Mesothelial cell of epicardium (in vitro differentiated cells): ENCODE data around the gene DDAH1. TPM values are rescaled to one million over a fixed set of nuclear protein-coding genes. Genes with fewer than 3 reads are reported as not detected.

Experiments
- DNase-seq, 2 experiments: peaks; one replicate each; pipeline ENCODE4 v3.0.0; 2021; ENCODE audit warnings: low spot score in 2 of 2; ENCODE audit not compliant: unreplicated experiment in 2 of 2
- H3K27ac Mint-ChIP-seq: 2 replicates; pipeline ENCODE4 v1.8.0; 2021; ENCODE audit warnings: mixed read lengths
- H3K27me3 Mint-ChIP-seq: 2 replicates; pipeline ENCODE4 v1.8.0; 2021; ENCODE audit warnings: low read depth, mixed read lengths
- H3K36me3 Mint-ChIP-seq: 2 replicates; pipeline ENCODE4 v1.8.0; 2021; ENCODE audit warnings: mixed read lengths
- H3K4me1 Mint-ChIP-seq: 2 replicates; pipeline ENCODE4 v1.8.0; 2021; ENCODE audit warnings: mixed read lengths
- H3K4me3 Mint-ChIP-seq: 2 replicates; pipeline ENCODE4 v1.8.0; 2021; ENCODE audit warnings: mild to moderate bottlenecking, moderate library complexity, mixed read lengths
- H3K9me3 Mint-ChIP-seq: 2 replicates; pipeline ENCODE4 v1.8.0; 2021; ENCODE audit warnings: mixed read lengths
- CTCF ChIP-seq: fragments of 200-600 bp; sonication (generic); IDR thresholded peaks from one replicate; pipeline ENCODE4 v1.5.0; 2021; ENCODE audit warnings: antibody characterized with exemption; ENCODE audit not compliant: unreplicated experiment
- total RNA-seq: library from RNA; stranded (reverse); gene quantifications from 3 replicates; pipeline ENCODE4 v1.2.1, GENCODE V29; 2021

The DDAH1 gene
- total RNA-seq, 1 donor from 2014 or later, result 26.1 TPM

- Mint-ChIP-seq H3K9me3 (no peaks in the 10 kb centered on the region), H3K4me1 (peaks cover 15% of the 10 kb centered on the region), H3K4me3 (no peak overlapping the region), H3K27me3 (no peaks in the 10 kb centered on the region), H3K27ac (no peak overlapping the region), H3K36me3 (no peaks in the 10 kb centered on the region)
- DNase-seq, result no peak
- TF ChIP-seq CTCF, result no peak
Observed at GRCh38 chr1:85295006-85295431, 169.9 kb downstream of the DDAH1 start.

- H3K4me3 Mint-ChIP-seq, result no peak overlapping the region
- no peak for TF ChIP-seq CTCF
- no peak for DNase-seq
- H3K4me1 Mint-ChIP-seq, result no peaks in the 10 kb centered on the region
- H3K27me3 Mint-ChIP-seq, result no peaks in the 10 kb centered on the region
- no peaks in the 10 kb centered on the region for H3K9me3 Mint-ChIP-seq
- no peak overlapping the region for H3K27ac Mint-ChIP-seq
- H3K36me3 Mint-ChIP-seq, result no peaks in the 10 kb centered on the region
Observed at GRCh38 chr1:85290826-85291225, 174.1 kb downstream of the DDAH1 start.

GRCh38 chr1:85289848-85290335 is 175.1 kb downstream of the DDAH1 start:
- H3K36me3 Mint-ChIP-seq, result no peaks in the 10 kb centered on the region
- H3K27ac Mint-ChIP-seq, result no peak overlapping the region
- no peak overlapping the region for H3K4me3 Mint-ChIP-seq
- H3K9me3 Mint-ChIP-seq, result no peaks in the 10 kb centered on the region
- no peak for DNase-seq
- H3K4me1 Mint-ChIP-seq, result no peaks in the 10 kb centered on the region
- no peak for TF ChIP-seq CTCF
- no peaks in the 10 kb centered on the region for H3K27me3 Mint-ChIP-seq

GRCh38 chr1:85289207-85289847 is 175.6 kb downstream of the DDAH1 start:
- Mint-ChIP-seq H3K9me3 (no peaks in the 10 kb centered on the region), H3K36me3 (no peaks in the 10 kb centered on the region), H3K4me3 (no peak overlapping the region), H3K27ac (no peak overlapping the region), H3K27me3 (no peaks in the 10 kb centered on the region), H3K4me1 (no peaks in the 10 kb centered on the region)
- no peak for DNase-seq
- TF ChIP-seq CTCF, result no peak

GRCh38 chr1:85284202-85284601 is 180.8 kb downstream of the DDAH1 start:
- Mint-ChIP-seq H3K4me1 (peaks cover 8% of the 10 kb centered on the region), H3K27me3 (no peaks in the 10 kb centered on the region), H3K36me3 (no peaks in the 10 kb centered on the region), H3K9me3 (no peaks in the 10 kb centered on the region), H3K4me3 (no peak overlapping the region), H3K27ac (no peak overlapping the region)
- no peak for DNase-seq
- TF ChIP-seq CTCF, result no peak
